HCT116 (cell line): ENCODE results near the gene TMEM44. TPM values are rescaled to one million over a fixed set of nuclear protein-coding genes. Genes with fewer than 3 reads are reported as not detected.
A peak's percentile ranks its signal among the peaks of the same experiment; 100 is the strongest.

Source experiments
- ATAC-seq: fragments of 200-7000 bp; cut with Tn5 transposase; 2 replicates; pipeline ENCODE4 v1.9.1; 2020; ENCODE audit warnings: mild to moderate bottlenecking, moderate library complexity
- BruUV-seq: library from RNA; stranded (reverse); fragments of 400-500 nt; replicated peaks from 2 replicates; lab custom pipeline; 2021; lab: Mats Ljungman, UMichigan
- CTCF ChIA-PET: fragments of 300-600 bp; sonication (Branson Sonifier 250); formaldehyde crosslinking; loops from one replicate; lab custom pipeline; 2021; ENCODE audit warnings: antibody characterized with exemption; lab: Charles Lee
- POLR2A ChIA-PET: fragments of 300-600, 350-600 bp; sonication (Branson Sonifier 250); formaldehyde crosslinking; loops from one replicate; lab custom pipeline; 2021; ENCODE audit warnings: antibody characterized with exemption; lab: Charles Lee
- RAD21 ChIA-PET, 2 experiments: fragments of 300-600 bp; sonication (Branson Sonifier 250); formaldehyde crosslinking; loops; one replicate each; lab custom pipeline; 2023; ENCODE audit warnings: low total read pairs in 2 of 2; ENCODE audit not compliant: uncharacterized antibody in 2 of 2, unreplicated experiment in 2 of 2, low non-redundant PET in 1 of 2; lab: Charles Lee
- DNase-seq: peaks from one replicate; pipeline ENCODE4 v3.0.0-alpha.2; 2010; ENCODE audit warnings: low read depth, low spot score
- H2AFZ ChIP-seq: fragments of 200-600 bp; shearing (Covaris generic), sonication (generic); 2 replicates; pipeline ENCODE4 v1.6.1; 2017; ENCODE audit warnings: low read depth, mixed run types, mixed read lengths, antibody characterized with exemption, low read length; ENCODE audit not compliant: poor library complexity, severe bottlenecking
- H3K27ac ChIP-seq: 2 replicates; pipeline ENCODE4 v1.5.1; 2012; ENCODE audit warnings: low read depth, low read length
- H3K27me3 ChIP-seq: fragments of 200-600 bp; sonication (generic); 2 replicates; pipeline ENCODE4 v1.6.1; 2016; ENCODE audit warnings: mixed run types, low read length, mixed read lengths; ENCODE audit not compliant: insufficient read depth
- H3K36me3 ChIP-seq, 2 experiments: fragments of 200-500 bp in 1 of 2; fragments of 200-600 bp in 1 of 2; sonication (Bioruptor generic) in 1 of 2; sonication (generic) in 1 of 2; 2 replicates each; pipeline versions ENCODE4 v1.5.1 to v1.6.1; 2014 to 2016; ENCODE audit warnings: low read length in 2 of 2, inconsistent platforms in 1 of 2, mixed read lengths in 1 of 2, mixed run types in 1 of 2; ENCODE audit not compliant: insufficient read depth in 2 of 2, control insufficient read depth in 1 of 2
- H3K4me1 ChIP-seq, 2 experiments: fragments of 200-600 bp in 1 of 2; sonication (generic) in 1 of 2; 2 replicates each; pipeline versions ENCODE4 v1.5.1 to v1.6.1; 2012 to 2017; ENCODE audit warnings: low read length in 2 of 2, inconsistent platforms in 1 of 2, mild to moderate bottlenecking in 1 of 2, mixed read lengths in 1 of 2, mixed run types in 1 of 2, moderate library complexity in 1 of 2; ENCODE audit not compliant: insufficient read depth in 2 of 2, control insufficient read depth in 1 of 2
- H3K4me2 ChIP-seq: fragments of 200-600 bp; sonication (generic); 2 replicates; pipeline ENCODE4 v1.6.1; 2017; ENCODE audit warnings: mixed run types, low read length, mixed read lengths
- H3K4me3 ChIP-seq, 2 experiments: fragments of 200-600 bp in 1 of 2; sonication (generic) in 1 of 2; replicated peaks in 1 of 2; 2 replicates each; pipeline ENCODE4 v1.5.1; 2011 to 2016; ENCODE audit warnings: low read length in 2 of 2, control low read depth in 1 of 2, low read depth in 1 of 2, mild to moderate bottlenecking in 1 of 2, mixed read lengths in 1 of 2, mixed run types in 1 of 2
- H3K79me2 ChIP-seq: fragments of 200-600 bp; sonication (generic); 2 replicates; pipeline ENCODE4 v1.6.1; 2017; ENCODE audit warnings: mild to moderate bottlenecking, mixed run types, low read length, moderate library complexity, mixed read lengths; ENCODE audit not compliant: insufficient read depth
- H3K9ac ChIP-seq: fragments of 200-600 bp; sonication (generic); 2 replicates; pipeline ENCODE4 v1.6.1; 2016; ENCODE audit warnings: low read length, mixed read lengths
- H3K9me2 ChIP-seq: fragments of 200-600 bp; sonication (generic), shearing (Covaris generic); 2 replicates; pipeline ENCODE4 v1.6.1; 2017; ENCODE audit warnings: mixed run types, mild to moderate bottlenecking, moderate library complexity; ENCODE audit not compliant: insufficient read depth
- H3K9me3 ChIP-seq, 2 experiments: fragments of 200-500 bp in 1 of 2; fragments of 200-600 bp in 1 of 2; sonication (Bioruptor generic) in 1 of 2; sonication (generic) in 1 of 2; 2 replicates each; pipeline ENCODE4 v1.6.1; 2014 to 2017; ENCODE audit warnings: low read length in 2 of 2, mixed read lengths in 2 of 2, inconsistent platforms in 1 of 2, low read depth in 1 of 2, mild to moderate bottlenecking in 1 of 2, mixed run types in 1 of 2, moderate library complexity in 1 of 2; ENCODE audit not compliant: control insufficient read depth in 1 of 2, insufficient read depth in 1 of 2
- H4K20me1 ChIP-seq: fragments of 200-600 bp; sonication (generic), shearing (Covaris generic); 2 replicates; pipeline ENCODE4 v1.6.1; 2017; ENCODE audit warnings: mixed run types, mild to moderate bottlenecking, moderate library complexity; ENCODE audit not compliant: insufficient read depth
- CEBPB ChIP-seq: IDR thresholded peaks from 2 replicates; pipeline ENCODE4 v1.6.1; 2012; ENCODE audit warnings: low read depth
- RAD21 ChIP-seq: IDR thresholded peaks from 2 replicates; pipeline ENCODE4 v1.6.1; 2012; ENCODE audit warnings: low read depth, mild to moderate bottlenecking
- YY1 ChIP-seq: IDR thresholded peaks from 2 replicates; pipeline ENCODE4 v1.6.1; 2011; ENCODE audit warnings: low read length, low read depth, moderate library complexity, mild to moderate bottlenecking; ENCODE audit not compliant: insufficient replicate concordance; ENCODE audit errors: extremely low read depth
- ZFX ChIP-seq: fragments of 450-650 bp; IDR thresholded peaks from 2 replicates; pipeline ENCODE4 v1.6.1; 2017
- intact Hi-C: fragments of 100-400 bp; cut with micrococcal nuclease; formaldehyde crosslinking; loops from 2 replicates; pipeline ENCODE4 v1.10.0; 2022
- total RNA-seq: library from RNA; stranded (reverse); gene quantifications from one replicate; pipeline ENCODE4 v1.2.1, GENCODE V29; 2021; ENCODE audit not compliant: unreplicated experiment
- TF ChIP-seq, protein P1 (sequence below): IDR thresholded peaks from 2 replicates; pipeline ENCODE4 v1.6.1; 2011; ENCODE audit warnings: mild to moderate bottlenecking, low read length, moderate library complexity; ENCODE audit not compliant: insufficient replicate concordance; ENCODE audit errors: extremely low read depth
- TF ChIP-seq, protein P2 (sequence below): IDR thresholded peaks from 2 replicates; pipeline ENCODE4 v1.6.1; 2012
- TF ChIP-seq, protein P3 (sequence below), 3 experiments: fragments of 200-600 bp in 1 of 3; sonication (generic) in 1 of 3; IDR thresholded peaks in 2 of 3; conservative IDR thresholded peaks in 1 of 3; 2 replicates each; pipeline ENCODE4 v1.5.1; 2012 to 2017; ENCODE audit warnings: low read depth in 2 of 3, low read length in 2 of 3, antibody characterized with exemption in 1 of 3, borderline replicate concordance in 1 of 3, control low read depth in 1 of 3, mild to moderate bottlenecking in 1 of 3, mixed read lengths in 1 of 3, mixed run types in 1 of 3, moderate library complexity in 1 of 3; ENCODE audit not compliant: insufficient read depth in 1 of 3

TMEM44 gene
- total RNA-seq, 1 experiment from 2014 or later = 30.3 TPM

DNA sequence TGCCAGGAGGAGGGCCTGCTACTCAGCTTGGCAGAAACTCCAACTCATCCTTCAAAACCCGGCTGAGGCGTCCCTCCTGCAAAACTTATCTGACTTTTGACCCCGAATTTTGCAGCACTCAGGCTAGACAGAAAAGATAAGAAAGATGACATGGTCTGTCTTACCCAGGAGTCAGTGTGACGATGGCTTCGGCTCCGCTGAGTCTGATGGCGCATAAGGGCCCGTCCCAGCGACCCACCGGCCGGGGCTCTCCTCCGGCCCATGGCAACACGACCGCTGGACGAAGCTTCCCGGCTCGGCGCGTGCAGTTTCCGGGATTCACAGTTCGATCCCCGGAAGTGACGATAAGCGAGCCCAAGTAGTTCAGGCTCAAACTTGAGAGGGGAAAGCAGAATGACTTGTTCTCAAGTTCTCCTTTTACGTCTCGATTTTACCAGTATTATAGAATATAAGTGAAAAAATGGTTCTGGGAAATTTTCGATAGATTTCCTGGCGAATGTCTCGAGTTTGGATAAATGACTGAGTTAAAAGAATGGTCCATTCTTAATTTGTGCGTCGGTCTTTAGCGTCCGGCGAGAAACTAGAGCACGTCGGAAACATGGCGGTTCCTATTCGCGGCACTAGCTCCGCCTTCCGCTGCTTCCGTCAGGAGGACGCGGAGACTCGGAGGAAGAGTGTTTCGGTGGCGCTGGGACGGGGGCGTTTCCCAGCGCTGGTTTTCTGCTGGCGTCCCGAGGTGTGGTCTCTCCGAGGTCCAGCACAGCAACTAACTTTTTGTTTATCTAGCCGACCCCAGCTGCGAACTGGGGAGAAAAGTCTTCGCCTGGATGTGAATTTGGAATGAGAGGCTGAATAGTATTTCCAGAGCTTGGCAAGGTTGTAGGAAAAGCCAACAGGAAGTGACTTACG is 38.9 kb upstream of the TMEM44 start, which contains the start of gene LSG1 (continued):
- TF ChIP-seq, protein P1, sequence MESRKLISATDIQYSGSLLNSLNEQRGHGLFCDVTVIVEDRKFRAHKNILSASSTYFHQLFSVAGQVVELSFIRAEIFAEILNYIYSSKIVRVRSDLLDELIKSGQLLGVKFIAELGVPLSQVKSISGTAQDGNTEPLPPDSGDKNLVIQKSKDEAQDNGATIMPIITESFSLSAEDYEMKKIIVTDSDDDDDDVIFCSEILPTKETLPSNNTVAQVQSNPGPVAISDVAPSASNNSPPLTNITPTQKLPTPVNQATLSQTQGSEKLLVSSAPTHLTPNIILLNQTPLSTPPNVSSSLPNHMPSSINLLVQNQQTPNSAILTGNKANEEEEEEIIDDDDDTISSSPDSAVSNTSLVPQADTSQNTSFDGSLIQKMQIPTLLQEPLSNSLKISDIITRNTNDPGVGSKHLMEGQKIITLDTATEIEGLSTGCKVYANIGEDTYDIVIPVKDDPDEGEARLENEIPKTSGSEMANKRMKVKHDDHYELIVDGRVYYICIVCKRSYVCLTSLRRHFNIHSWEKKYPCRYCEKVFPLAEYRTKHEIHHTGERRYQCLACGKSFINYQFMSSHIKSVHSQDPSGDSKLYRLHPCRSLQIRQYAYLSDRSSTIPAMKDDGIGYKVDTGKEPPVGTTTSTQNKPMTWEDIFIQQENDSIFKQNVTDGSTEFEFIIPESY = no peak
- no peak for TF ChIP-seq CEBPB
- TF ChIP-seq, protein P2, sequence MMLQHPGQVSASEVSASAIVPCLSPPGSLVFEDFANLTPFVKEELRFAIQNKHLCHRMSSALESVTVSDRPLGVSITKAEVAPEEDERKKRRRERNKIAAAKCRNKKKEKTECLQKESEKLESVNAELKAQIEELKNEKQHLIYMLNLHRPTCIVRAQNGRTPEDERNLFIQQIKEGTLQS = no peak

DNA sequence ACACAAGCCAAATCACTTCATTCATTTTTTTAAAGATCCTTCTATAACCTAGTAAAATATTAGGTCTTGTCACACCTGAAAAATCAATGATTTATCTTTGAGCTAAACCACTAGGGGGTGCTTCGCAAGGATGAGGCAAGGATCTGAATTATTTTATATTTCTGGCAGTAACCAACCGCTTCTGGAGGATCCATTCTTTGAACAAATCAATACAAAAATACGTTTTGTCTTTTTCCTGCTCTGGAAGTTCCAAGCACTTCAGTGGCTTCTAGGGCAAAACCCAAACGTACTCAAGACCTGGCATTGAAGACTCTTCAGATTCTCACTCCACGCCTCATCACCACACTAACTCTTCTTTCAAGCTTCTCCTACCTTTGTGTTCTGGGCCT is 38.3 kb upstream of the TMEM44 start:
- TSS peak; percentile 59 for BruUV-seq
- Histone ChIP-seq H4K20me1 (peaks cover 12% of the 10 kb centered on the region; the same call in 1 of the 2 replicates), H3K9ac (peak overlapping the region; percentile 74), H3K4me1 (peaks cover 7 to 19% of the 10 kb centered on the region in 2 experiments; a peak in 3 of 4 replicates), H3K27me3 (no peaks in the 10 kb centered on the region; the same call in 1 of the 2 replicates), H3K4me3 (peak overlapping the region; percentile 89 to 95), H2AFZ (no peak overlapping the region), H3K36me3 (peaks cover 11 to 17% of the 10 kb centered on the region in 2 experiments; a peak in 3 of 4 replicates), H3K4me2 (peak overlapping the region; percentile 76), H3K79me2 (peaks cover 50% of the 10 kb centered on the region), H3K9me2 (no peaks in the 10 kb centered on the region), H3K9me3 (no peaks in the 10 kb centered on the region), H3K27ac (peak overlapping the region; percentile 43)
- intact Hi-C loops = loop anchor here (1.0 to 5.0 kb wide), 2 partner anchors 339 to 435 kb away; no protein-coding TSS in a partner anchor
- peak; percentile 38 for ATAC-seq
- peak; percentile 24 for DNase-seq
- ChIA-PET CTCF (interaction anchor here (1.1 to 4.9 kb wide), 17 partner anchors 10 to 864 kb away, joined by 3 to 62 read pairs (median 8); partner anchors contain the start of gene XXYLT1), POLR2A (interaction anchor here (1.0 to 1.9 kb wide), 3 partner anchors 11 to 20 kb away, joined by 3 to 9 read pairs (median 3); partner anchors contain the start of gene FAM43A), RAD21 (interaction anchor here (0.6 to 2.2 kb wide), 4 partner anchors 11 to 600 kb away, joined by 4 to 13 read pairs (median 8); partner anchors contain the start of gene XXYLT1 (in 1 of the 2))
- TF ChIP-seq RAD21 = peak; percentile 62
- no peak for TF ChIP-seq ZFX
- TF ChIP-seq, protein P3, sequence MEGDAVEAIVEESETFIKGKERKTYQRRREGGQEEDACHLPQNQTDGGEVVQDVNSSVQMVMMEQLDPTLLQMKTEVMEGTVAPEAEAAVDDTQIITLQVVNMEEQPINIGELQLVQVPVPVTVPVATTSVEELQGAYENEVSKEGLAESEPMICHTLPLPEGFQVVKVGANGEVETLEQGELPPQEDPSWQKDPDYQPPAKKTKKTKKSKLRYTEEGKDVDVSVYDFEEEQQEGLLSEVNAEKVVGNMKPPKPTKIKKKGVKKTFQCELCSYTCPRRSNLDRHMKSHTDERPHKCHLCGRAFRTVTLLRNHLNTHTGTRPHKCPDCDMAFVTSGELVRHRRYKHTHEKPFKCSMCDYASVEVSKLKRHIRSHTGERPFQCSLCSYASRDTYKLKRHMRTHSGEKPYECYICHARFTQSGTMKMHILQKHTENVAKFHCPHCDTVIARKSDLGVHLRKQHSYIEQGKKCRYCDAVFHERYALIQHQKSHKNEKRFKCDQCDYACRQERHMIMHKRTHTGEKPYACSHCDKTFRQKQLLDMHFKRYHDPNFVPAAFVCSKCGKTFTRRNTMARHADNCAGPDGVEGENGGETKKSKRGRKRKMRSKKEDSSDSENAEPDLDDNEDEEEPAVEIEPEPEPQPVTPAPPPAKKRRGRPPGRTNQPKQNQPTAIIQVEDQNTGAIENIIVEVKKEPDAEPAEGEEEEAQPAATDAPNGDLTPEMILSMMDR (IDR thresholded peaks at IDR 0.05 in 2 of 3, conservative IDR thresholded peaks at IDR 0.05 in 1 of 3; ENCODE audit: borderline replicate concordance in 1 of 3, insufficient read depth in 1 of 3, low read depth in 2 of 3, low read length in 2 of 3) = peak; percentile 54 to 79 (median 72)
- no peak for TF ChIP-seq YY1
